Adrenal gland (tissue), 5 donors: Measurements from ENCODE around the gene KCNAB1.

ENCODE experiments used
- CTCF ChIP-seq, 6 experiments: fragments of 450-650 bp in 4 of 6; fragments of 200-600 bp in 2 of 6; sonication (generic) in 1 of 6; IDR thresholded peaks; 1 replicate in 5 of 6; 2 replicates in 1 of 6; pipeline versions ENCODE4 v1.5.1 to v1.8.0; 2016 to 2021; ENCODE audit warnings: antibody characterized with exemption in 6 of 6, mild to moderate bottlenecking in 2 of 6, moderate library complexity in 1 of 6
- POLR2A ChIP-seq, 2 donors: fragments of 450-650 bp; IDR thresholded peaks; one replicate each; pipeline ENCODE4 v1.6.1; 2017; ENCODE audit warnings: antibody characterized with exemption in 2 of 2, mild to moderate bottlenecking in 2 of 2, moderate library complexity in 1 of 2
- donor health status: DM: no; HTN: no; CAD: no.

GRCh38 chr3:156090126-156090525, 30.3 kb upstream of the KCNAB1 start:
- no peak for TF ChIP-seq CTCF (IDR thresholded peaks at IDR 0.05)
- no peak for TF ChIP-seq POLR2A (IDR thresholded peaks at IDR 0.05)
